ENCODE results near the gene NME7.

Gene NME7

DNA sequence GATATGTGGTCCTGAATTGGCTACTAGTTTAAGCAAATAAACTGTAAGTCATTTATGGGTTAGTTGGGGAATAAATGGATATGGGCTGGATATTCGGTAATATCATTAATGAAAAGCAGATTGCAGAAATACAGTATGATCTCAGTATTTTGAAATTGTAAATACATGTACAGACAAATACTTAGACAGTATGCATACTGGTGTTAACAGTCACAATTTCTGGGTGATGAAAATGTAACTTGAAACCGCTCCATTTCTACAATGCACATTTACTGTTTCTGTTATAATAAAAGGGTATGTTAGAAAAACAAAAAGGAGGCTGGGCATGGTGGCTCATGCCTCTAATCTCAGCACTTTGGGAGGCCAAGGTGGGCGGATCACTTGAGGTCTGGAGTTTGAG is 28.4 kb upstream of the NME7 start:
- H3F3A ChIP-seq (ENCODE audit: insufficient read depth, low read length), result no peaks in the 10 kb centered on the region

DNA sequence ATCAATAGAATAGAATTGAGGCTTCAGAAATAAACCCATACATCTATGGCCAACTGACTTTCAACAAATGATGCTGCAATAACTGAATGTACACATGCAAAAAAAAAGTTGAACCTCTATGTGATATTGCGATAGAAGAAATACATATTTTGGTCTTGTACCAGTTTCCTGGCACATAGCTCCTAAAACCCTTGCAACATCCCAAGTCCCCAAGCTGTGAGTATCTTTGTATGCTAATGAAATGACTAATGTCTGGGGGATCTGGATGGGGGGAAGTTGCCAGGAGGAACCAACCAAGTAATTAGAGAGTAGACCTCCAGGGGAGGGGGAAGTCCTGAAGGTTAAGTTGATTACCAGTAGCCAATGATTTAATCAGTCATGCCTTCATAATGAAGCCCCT is 24.8 kb upstream of the NME7 start:
- Histone ChIP-seq H3F3A (ENCODE audit: insufficient read depth, low read length) (no peaks in the 10 kb centered on the region), H2AFZ (ENCODE audit: low read length) (no peak overlapping the region), H4K20me1 (ENCODE audit: insufficient read depth, low read length) (no peaks in the 10 kb centered on the region), H3K9ac (ENCODE audit: low read length) (no peak overlapping the region), H3K27ac (ENCODE audit: low read depth, low read length, poor library complexity, severe bottlenecking) (no peak overlapping the region), H3K4me2 (ENCODE audit: low read length) (no peak overlapping the region), H3K27me3 (ENCODE audit: insufficient read depth, low read length) (no peaks in the 10 kb centered on the region), H3K9me3 (ENCODE audit: low read length) (no peaks in the 10 kb centered on the region), H3K4me3 (ENCODE audit: low read depth, low read length, poor library complexity, severe bottlenecking) (no peak overlapping the region), H3K36me3 (ENCODE audit: insufficient read depth, low read length) (peaks cover 26% of the 10 kb centered on the region; the same call in 1 of the 2 replicates), H3K4me1 (ENCODE audit: insufficient read depth, low read length, severe bottlenecking) (no peaks in the 10 kb centered on the region), H3K79me2 (ENCODE audit: insufficient read depth, low read length) (no peaks in the 10 kb centered on the region), H3K9me2 (ENCODE audit: low read depth, low read length) (no peaks in the 10 kb centered on the region)
- TF ChIP-seq EZH2 (IDR thresholded peaks at IDR 0.05; ENCODE audit: borderline replicate concordance, low read length), result no peak
- TF ChIP-seq, protein P1, sequence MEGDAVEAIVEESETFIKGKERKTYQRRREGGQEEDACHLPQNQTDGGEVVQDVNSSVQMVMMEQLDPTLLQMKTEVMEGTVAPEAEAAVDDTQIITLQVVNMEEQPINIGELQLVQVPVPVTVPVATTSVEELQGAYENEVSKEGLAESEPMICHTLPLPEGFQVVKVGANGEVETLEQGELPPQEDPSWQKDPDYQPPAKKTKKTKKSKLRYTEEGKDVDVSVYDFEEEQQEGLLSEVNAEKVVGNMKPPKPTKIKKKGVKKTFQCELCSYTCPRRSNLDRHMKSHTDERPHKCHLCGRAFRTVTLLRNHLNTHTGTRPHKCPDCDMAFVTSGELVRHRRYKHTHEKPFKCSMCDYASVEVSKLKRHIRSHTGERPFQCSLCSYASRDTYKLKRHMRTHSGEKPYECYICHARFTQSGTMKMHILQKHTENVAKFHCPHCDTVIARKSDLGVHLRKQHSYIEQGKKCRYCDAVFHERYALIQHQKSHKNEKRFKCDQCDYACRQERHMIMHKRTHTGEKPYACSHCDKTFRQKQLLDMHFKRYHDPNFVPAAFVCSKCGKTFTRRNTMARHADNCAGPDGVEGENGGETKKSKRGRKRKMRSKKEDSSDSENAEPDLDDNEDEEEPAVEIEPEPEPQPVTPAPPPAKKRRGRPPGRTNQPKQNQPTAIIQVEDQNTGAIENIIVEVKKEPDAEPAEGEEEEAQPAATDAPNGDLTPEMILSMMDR (IDR thresholded peaks at IDR 0.05; ENCODE audit: low read length), result no peak

More for the DNA sequence above, 28.4 kb upstream of the NME7 start:
- no peak overlapping the region for H3K9ac ChIP-seq (ENCODE audit: low read length)
- H4K20me1 ChIP-seq (ENCODE audit: insufficient read depth, low read length), result no peaks in the 10 kb centered on the region
- no peaks in the 10 kb centered on the region for H3K4me1 ChIP-seq (ENCODE audit: insufficient read depth, low read length, severe bottlenecking)
- H2AFZ ChIP-seq (ENCODE audit: low read length), result no peak overlapping the region
- peaks cover 5% of the 10 kb centered on the region; the same call in 1 of the 2 replicates for H3K36me3 ChIP-seq (ENCODE audit: insufficient read depth, low read length)
- H3K27ac ChIP-seq (ENCODE audit: low read depth, low read length, poor library complexity, severe bottlenecking), result no peak overlapping the region
- no peaks in the 10 kb centered on the region for H3K27me3 ChIP-seq (ENCODE audit: insufficient read depth, low read length)
- no peaks in the 10 kb centered on the region for H3K9me2 ChIP-seq (ENCODE audit: low read depth, low read length)
- H3K4me2 ChIP-seq (ENCODE audit: low read length), result no peak overlapping the region
- H3K4me3 ChIP-seq (ENCODE audit: low read depth, low read length, poor library complexity, severe bottlenecking), result no peak overlapping the region
- H3K9me3 ChIP-seq (ENCODE audit: low read length), result no peaks in the 10 kb centered on the region
- TF ChIP-seq, protein P1 (IDR thresholded peaks at IDR 0.05; ENCODE audit: low read length), result no peak
- TF ChIP-seq EZH2 (IDR thresholded peaks at IDR 0.05; ENCODE audit: borderline replicate concordance, low read length), result no peak
- no peaks in the 10 kb centered on the region for H3K79me2 ChIP-seq (ENCODE audit: insufficient read depth, low read length)

DNA sequence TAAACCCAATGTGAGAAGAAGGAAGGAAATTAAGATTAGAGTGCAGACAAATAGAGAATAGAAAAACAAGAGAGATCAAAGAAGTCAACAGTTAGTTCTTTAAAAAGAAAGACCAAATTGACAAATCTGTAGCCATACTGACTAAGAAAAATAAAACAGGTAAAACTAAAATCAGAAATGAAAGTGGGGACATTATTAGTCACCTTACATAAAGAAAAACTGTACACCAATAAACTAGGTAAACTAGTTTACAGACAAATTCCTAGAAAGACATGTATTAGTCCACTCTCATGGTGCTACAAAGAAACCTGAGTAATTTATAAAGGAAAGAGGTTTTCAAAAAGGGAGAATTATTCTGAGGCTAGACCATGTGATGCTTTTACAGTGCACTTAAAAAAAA is 22.7 kb upstream of the NME7 start:
- H3K79me2 ChIP-seq (ENCODE audit: insufficient read depth, low read length), result no peaks in the 10 kb centered on the region
- no peak overlapping the region for H3K27ac ChIP-seq (ENCODE audit: low read depth, low read length, poor library complexity, severe bottlenecking)
- H3K27me3 ChIP-seq (ENCODE audit: insufficient read depth, low read length), result no peaks in the 10 kb centered on the region
- H3K36me3 ChIP-seq (ENCODE audit: insufficient read depth, low read length), result peaks cover 39% of the 10 kb centered on the region; the same call in 1 of the 2 replicates
- H4K20me1 ChIP-seq (ENCODE audit: insufficient read depth, low read length), result no peaks in the 10 kb centered on the region
- H3K9me2 ChIP-seq (ENCODE audit: low read depth, low read length), result no peaks in the 10 kb centered on the region
- no peak overlapping the region for H3K9ac ChIP-seq (ENCODE audit: low read length)
- TF ChIP-seq, protein P1 (IDR thresholded peaks at IDR 0.05; ENCODE audit: low read length), result no peak
- no peak for TF ChIP-seq EZH2 (IDR thresholded peaks at IDR 0.05; ENCODE audit: borderline replicate concordance, low read length)
- no peaks in the 10 kb centered on the region for H3F3A ChIP-seq (ENCODE audit: insufficient read depth, low read length)
- no peak overlapping the region for H3K4me2 ChIP-seq (ENCODE audit: low read length)
- no peak overlapping the region for H3K4me3 ChIP-seq (ENCODE audit: low read depth, low read length, poor library complexity, severe bottlenecking)
- H3K4me1 ChIP-seq (ENCODE audit: insufficient read depth, low read length, severe bottlenecking), result no peaks in the 10 kb centered on the region
- no peaks in the 10 kb centered on the region for H3K9me3 ChIP-seq (ENCODE audit: low read length)
- no peak overlapping the region for H2AFZ ChIP-seq (ENCODE audit: low read length)

Measured in OCI-LY1 (cell line).